Ovary (tissue), 3 donors: ENCODE data around the gene SLC10A2.

Experiments
- POLR2A ChIP-seq: fragments of 450-650 bp; IDR thresholded peaks from one replicate; pipeline ENCODE4 v1.6.1; 2017; ENCODE audit warnings: antibody characterized with exemption, mild to moderate bottlenecking, moderate library complexity
- TF ChIP-seq, protein P1 (sequence below), 3 donors: fragments of 450-650 bp in 2 of 3; fragments of 200-600 bp in 1 of 3; IDR thresholded peaks; one replicate each; pipeline versions ENCODE4 v1.5.1 to v1.8.0; 2016 to 2022; ENCODE audit warnings: antibody characterized with exemption in 3 of 3, mild to moderate bottlenecking in 1 of 3
- donor health status: DM: no; HTN: no; CAD: no.

DNA sequence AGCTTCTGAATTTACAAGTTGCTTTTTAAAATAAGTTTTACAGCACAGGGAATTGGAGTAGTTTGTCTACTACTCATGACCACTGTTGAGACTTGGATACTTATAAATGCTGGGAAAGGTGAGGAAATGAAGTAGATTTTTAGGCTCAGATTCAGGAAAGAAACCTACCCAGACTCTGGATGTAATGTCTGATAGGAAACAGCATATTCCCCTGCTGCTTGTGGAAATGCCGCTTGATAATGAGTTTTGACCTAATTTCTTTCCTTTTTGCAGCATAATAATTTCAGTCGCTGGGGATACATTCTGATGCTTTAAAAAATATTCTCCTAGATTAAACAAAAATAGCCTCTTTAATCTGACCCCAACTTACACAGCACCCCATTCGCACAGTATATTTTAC lies 53.6 kb downstream of the SLC10A2 start:
- no peak for TF ChIP-seq POLR2A
- TF ChIP-seq, protein P1, sequence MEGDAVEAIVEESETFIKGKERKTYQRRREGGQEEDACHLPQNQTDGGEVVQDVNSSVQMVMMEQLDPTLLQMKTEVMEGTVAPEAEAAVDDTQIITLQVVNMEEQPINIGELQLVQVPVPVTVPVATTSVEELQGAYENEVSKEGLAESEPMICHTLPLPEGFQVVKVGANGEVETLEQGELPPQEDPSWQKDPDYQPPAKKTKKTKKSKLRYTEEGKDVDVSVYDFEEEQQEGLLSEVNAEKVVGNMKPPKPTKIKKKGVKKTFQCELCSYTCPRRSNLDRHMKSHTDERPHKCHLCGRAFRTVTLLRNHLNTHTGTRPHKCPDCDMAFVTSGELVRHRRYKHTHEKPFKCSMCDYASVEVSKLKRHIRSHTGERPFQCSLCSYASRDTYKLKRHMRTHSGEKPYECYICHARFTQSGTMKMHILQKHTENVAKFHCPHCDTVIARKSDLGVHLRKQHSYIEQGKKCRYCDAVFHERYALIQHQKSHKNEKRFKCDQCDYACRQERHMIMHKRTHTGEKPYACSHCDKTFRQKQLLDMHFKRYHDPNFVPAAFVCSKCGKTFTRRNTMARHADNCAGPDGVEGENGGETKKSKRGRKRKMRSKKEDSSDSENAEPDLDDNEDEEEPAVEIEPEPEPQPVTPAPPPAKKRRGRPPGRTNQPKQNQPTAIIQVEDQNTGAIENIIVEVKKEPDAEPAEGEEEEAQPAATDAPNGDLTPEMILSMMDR (IDR thresholded peaks at IDR 0.05) = no peak
